HUDEP-2 (cell line): ENCODE results near the gene ZEB2.

Experiments used
- DNase-seq, 76 experiments: peaks; one replicate each; lab custom pipeline; 2025; ENCODE audit not compliant: unreplicated experiment in 76 of 76; lab: John Stamatoyannopoulos, UW

The ZEB2 gene

GRCh38 chr2:144529841-144530240, 9.9 kb upstream of the ZEB2 start:
- DNase-seq, result no peak

DNA sequence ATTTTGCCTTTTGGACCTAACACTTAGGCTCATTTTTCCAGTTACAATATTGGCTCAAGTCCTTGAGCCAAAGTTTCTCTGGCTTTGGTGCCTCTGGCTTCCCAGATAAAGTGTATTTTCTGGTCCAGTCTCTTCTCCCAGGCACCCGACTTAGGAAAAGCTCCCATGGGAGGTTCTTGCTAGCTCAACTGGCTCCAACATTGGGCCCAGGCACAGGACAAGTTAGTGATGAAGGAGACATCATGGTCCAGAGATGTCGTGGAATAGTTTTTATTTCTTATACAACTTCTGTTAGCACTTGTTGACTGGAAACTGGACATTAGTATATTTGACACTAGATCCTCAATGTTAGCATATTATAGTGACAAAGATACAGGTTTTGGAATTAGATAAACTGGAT, 8.2 kb upstream of the ZEB2 start:
- DNase-seq, result no peak

DNA sequence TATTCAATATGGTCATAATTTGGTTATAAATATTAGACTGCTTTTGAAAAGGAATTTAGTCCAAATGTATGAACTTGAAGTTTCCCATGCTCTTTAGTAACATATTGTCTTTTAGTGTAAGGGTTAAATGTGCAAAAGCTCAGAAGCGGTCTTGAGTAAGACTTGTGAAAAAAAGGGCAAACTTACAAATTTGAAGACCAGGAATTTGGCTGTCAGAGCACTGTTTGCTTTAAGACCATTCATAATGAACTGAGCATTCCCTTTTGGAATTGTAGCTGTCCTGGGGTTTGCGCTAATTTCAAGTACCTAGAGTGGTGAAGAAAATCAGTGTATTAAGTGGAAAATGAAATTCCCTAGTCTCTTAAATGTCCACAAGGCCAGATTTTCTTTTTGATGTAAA, 6.9 kb upstream of the ZEB2 start:
- no peak for DNase-seq

- DNase-seq, result peak in 21 of 76 experiments; percentile 10 to 46 (median 33)
Observed at GRCh38 chr2:144524118-144525009, 4.4 kb upstream of the ZEB2 start.

DNA sequence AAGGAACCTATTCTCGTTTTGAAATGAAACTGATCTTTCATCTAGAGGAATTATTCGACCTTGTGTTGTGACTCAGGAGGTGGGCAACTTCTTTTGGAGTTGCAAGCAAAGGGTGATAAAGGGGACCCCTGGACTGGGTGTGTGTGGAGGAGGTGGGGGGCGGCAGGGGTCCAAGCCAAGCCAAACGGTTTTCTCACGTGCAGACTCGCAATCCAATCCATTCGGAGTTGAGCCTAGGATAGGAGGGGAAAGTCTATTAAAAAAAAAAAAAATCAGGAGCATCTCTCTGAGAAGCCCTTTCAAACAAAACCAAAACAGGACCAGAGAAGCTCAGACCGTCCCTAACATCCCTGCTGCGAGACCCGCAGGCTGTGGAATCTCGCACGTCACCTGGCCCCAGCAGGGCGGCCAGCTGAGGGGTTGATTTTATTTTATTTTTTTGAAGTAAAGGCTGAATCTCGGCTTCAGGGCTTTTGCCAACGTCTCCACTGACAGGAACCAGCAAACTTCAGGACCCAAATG, 3.7 kb upstream of the ZEB2 start:
- no peak for DNase-seq

DNA sequence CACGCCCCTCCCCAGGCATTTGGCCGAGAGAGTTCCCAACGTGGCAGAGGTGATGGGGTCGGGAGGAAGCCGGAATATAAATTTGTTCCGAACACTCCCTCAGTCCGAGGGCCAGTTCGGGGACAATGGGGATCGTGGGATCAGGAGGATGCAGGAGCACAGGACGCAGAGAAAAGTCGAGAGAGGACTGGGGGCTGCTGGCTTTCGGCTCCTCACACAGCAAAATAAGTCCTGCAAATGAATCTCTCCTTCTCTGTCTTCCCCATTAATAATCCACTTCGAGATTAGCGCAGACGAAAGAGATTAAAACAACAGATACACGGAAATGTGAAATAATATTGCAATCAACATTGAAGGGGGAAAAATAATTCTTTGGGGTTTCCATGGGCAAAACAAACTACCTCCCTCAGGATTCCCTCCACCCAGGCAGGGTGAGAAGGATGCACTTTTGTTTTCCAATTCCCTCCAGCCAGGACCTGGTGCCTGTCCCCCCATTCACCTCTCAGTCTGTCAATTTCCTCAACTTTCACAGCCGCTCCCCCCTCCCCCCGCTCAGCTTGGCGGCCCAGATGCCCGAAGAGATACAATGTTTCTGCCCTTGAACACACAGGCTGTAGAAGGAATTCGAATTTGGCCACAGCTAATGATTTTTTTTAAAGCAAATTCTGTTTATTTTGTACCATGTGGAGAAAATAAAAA, 3.1 kb upstream of the ZEB2 start:
- peak in 25 of 76 experiments; percentile 5 to 51 (median 25) for DNase-seq

- DNase-seq, result no peak
Observed at GRCh38 chr2:144522176-144522896, 2.4 kb upstream of the ZEB2 start.

- no peak for DNase-seq
Observed at GRCh38 chr2:144521686-144522085, 1.8 kb upstream of the ZEB2 start.

- no peak for DNase-seq
Observed at GRCh38 chr2:144520756-144521487, 1.0 kb upstream of the ZEB2 start.

DNA sequence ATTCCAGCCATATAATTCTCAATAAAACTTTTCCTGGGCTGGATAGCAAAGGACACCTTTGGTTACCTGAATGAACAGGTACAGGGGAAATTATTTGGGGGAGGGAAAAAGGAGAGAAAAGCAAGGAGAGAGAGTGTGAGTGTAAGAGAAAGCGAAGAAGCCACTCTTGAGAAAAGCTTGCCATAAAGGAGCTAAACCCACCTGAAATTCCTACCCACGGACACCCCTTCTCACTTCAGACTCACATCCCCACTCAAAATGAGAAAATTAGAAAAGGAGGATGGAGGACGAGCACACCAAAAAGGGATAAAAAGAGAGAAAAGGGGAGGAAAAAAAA, 354 bp downstream of the ZEB2 start:
- DNase-seq, result no peak

- peak in 11 of 76 experiments; percentile 10 to 53 (median 27) for DNase-seq
Observed at GRCh38 chr2:144518748-144519596, 947 bp downstream of the ZEB2 start.

GRCh38 chr2:144517866-144518747, 1.8 kb downstream of the ZEB2 start:
- DNase-seq, result peak in 11 of 76 experiments; percentile 15 to 44 (median 25)

- DNase-seq, result peak in 61 of 76 experiments; percentile 13 to 75 (median 50)
Observed at GRCh38 chr2:144516981-144517865, 2.7 kb downstream of the ZEB2 start.

DNA sequence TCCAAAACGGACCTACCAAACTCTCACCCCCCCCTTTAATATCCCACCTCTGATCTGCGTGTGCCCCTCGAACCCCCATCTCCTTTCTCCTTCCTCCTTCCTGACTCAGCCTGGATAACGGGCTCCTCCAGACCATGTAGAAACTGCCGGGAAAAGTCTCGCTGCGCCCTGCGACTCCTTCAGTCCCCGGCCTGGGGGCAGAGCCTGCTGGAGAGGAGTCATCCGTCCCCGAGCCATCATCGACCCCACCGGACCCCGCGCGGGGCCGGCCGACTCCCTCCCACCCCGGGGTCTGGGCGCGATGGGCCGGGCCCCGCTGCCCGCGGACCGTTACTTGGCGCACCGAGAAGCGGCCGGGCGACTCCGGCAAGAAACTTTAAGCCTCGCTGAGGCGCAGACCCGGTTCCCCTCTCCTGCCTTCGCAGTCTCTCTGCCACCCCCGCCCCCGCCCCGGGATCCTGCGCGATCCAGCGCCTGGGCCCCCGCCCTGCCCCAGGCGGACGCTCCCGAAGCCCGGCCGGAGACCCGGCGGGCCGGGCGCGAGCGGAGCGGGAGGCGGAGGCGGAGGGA, 3.4 kb downstream of the ZEB2 start:
- DNase-seq, result peak in 12 of 76 experiments; percentile 5 to 65 (median 36)

- DNase-seq, result peak in 48 of 76 experiments; percentile 10 to 65 (median 40)
Observed at GRCh38 chr2:144515696-144516410, 4.1 kb downstream of the ZEB2 start.

GRCh38 chr2:144515099-144515695, 4.7 kb downstream of the ZEB2 start:
- peak in 2 of 76 experiments; percentile 17 to 29 for DNase-seq
